SU-DHL-6 (cell line): ENCODE data around the gene PTPN4.

Experiments used
- H2AFZ ChIP-seq: fragments of 200-600 bp; sonication (generic); 2 replicates; pipeline ENCODE4 v1.6.1; 2014; ENCODE audit warnings: low read depth, mild to moderate bottlenecking, moderate library complexity, mixed read lengths, antibody characterized with exemption, low read length; ENCODE audit not compliant: severe bottlenecking
- H3F3A ChIP-seq: fragments of 200-600 bp; shearing (Covaris generic); 2 replicates; pipeline ENCODE4 v1.6.0; 2016; ENCODE audit warnings: antibody characterized with exemption, mild to moderate bottlenecking; ENCODE audit not compliant: insufficient read depth
- H3K27ac ChIP-seq: fragments of 200-600 bp; sonication (generic); 2 replicates; pipeline ENCODE4 v1.5.1; 2016; ENCODE audit warnings: low read depth, mild to moderate bottlenecking, low read length, moderate library complexity, mixed read lengths
- H3K27me3 ChIP-seq: fragments of 200-600 bp; sonication (generic), shearing (Covaris generic); 2 replicates; pipeline ENCODE4 v1.6.0; 2014; ENCODE audit warnings: mild to moderate bottlenecking, low read length
- H3K36me3 ChIP-seq: fragments of 200-600 bp; sonication (generic); 2 replicates; pipeline ENCODE4 v1.6.1; 2014; ENCODE audit warnings: mild to moderate bottlenecking, low read length, mixed read lengths
- H3K4me2 ChIP-seq: fragments of 300-600, 200-600 bp; shearing (Covaris generic), sonication (generic); 2 replicates; pipeline ENCODE4 v1.6.0; 2014; ENCODE audit warnings: low read length, low read depth, mild to moderate bottlenecking; ENCODE audit not compliant: poor library complexity, severe bottlenecking
- H3K4me3 ChIP-seq: fragments of 200-600 bp; sonication (generic); 2 replicates; pipeline ENCODE4 v1.5.1; 2014; ENCODE audit warnings: antibody characterized with exemption, low read length, mild to moderate bottlenecking, mixed read lengths; ENCODE audit not compliant: insufficient read depth, poor library complexity, severe bottlenecking
- H3K79me2 ChIP-seq: fragments of 200-600 bp; sonication (generic); 2 replicates; pipeline ENCODE4 v1.6.1; 2014; ENCODE audit warnings: mild to moderate bottlenecking, low read length, moderate library complexity; ENCODE audit not compliant: insufficient read depth
- H3K9ac ChIP-seq: fragments of 200-600 bp; sonication (generic); 2 replicates; pipeline ENCODE4 v1.7.0; 2014; ENCODE audit warnings: mild to moderate bottlenecking, low read length
- H3K9me2 ChIP-seq: fragments of 200-600 bp; sonication (generic); replicated peaks from 2 replicates; pipeline ENCODE4 v1.6.1; 2014; ENCODE audit warnings: low read length; ENCODE audit not compliant: insufficient read depth
- H3K9me3 ChIP-seq: fragments of 200-600 bp; sonication (generic); 2 replicates; pipeline ENCODE4 v1.6.1; 2014; ENCODE audit warnings: low read length, mixed read lengths; ENCODE audit not compliant: insufficient read depth
- H4K20me1 ChIP-seq: fragments of 200-600 bp; sonication (generic); 2 replicates; pipeline ENCODE4 v1.6.1; 2014; ENCODE audit warnings: low read depth, mild to moderate bottlenecking, antibody characterized with exemption, low read length, moderate library complexity, mixed read lengths
- EZH2phosphoT487 ChIP-seq: fragments of 200-600 bp; sonication (generic), shearing (Covaris generic); conservative IDR thresholded peaks from 2 replicates; pipeline ENCODE4 v1.6.1; 2018; ENCODE audit warnings: mild to moderate bottlenecking, antibody characterized with exemption, low read length, moderate library complexity, mixed read lengths
- TF ChIP-seq, protein P1 (sequence below): fragments of 200-600 bp; sonication (generic); IDR thresholded peaks from one replicate; pipeline ENCODE4 v1.5.1; 2017; ENCODE audit warnings: antibody characterized with exemption, mild to moderate bottlenecking, low read length, moderate library complexity; ENCODE audit not compliant: insufficient read depth, poor library complexity, severe bottlenecking

Gene PTPN4

DNA sequence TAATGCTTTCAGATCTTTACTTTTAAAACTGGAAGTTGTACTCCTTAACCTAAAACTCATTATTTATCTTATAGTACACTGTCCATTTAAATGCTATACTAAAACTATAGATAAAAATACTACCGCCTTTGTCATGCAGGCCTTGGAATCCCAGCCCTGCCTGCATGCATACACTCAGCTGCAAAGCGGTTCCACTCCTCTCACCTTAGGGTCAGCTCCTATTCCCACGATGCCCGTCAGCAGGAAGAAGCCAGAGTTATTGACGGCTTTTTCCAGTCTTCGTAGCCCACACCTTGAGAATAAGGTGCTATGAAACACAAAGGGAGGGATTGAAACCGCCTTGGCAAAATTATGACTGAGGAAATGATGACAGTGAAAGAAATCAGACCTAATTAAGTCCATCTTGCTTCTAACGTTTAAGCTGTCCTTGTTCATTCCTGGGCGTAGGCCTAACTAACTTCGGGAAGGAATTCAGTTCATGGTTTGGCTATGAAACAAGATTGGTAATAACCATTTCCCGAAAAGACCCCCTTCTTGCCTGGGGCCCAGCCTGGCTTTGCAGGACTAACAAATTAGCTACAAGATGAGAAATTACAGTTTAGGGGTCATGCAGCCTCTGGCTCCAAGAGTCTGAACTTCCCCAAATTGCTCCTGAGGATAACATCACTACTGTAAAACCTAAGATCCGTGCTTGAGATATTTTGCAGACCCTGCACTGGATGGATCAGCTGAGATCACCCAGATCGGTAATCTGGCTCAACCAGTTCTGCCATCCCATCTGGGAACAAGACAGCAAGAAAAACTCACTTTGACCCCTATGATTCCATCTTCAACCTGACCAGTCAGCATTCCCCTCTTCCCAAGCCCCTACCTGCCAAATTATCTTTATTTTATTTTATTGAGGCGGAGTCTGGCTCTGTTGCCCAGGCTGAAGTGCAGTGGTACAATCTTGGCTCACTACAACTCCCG, 270.2 kb downstream of the PTPN4 start:
- Histone ChIP-seq H3K27me3 (no peaks in the 10 kb centered on the region), H3K9ac (no peak overlapping the region), H3K9me2 (no peaks in the 10 kb centered on the region), H3F3A (no peaks in the 10 kb centered on the region), H3K4me2 (no peak overlapping the region), H3K36me3 (no peaks in the 10 kb centered on the region), H3K27ac (no peak overlapping the region), H3K4me3 (no peak overlapping the region), H3K79me2 (no peaks in the 10 kb centered on the region), H2AFZ (no peak overlapping the region), H3K9me3 (no peaks in the 10 kb centered on the region), H4K20me1 (0 out of 2 replicates have a peak, but pooled peaks cover 2% of the 10 kb centered on the region)
- TF ChIP-seq EZH2phosphoT487, result no peak
- TF ChIP-seq, protein P1, sequence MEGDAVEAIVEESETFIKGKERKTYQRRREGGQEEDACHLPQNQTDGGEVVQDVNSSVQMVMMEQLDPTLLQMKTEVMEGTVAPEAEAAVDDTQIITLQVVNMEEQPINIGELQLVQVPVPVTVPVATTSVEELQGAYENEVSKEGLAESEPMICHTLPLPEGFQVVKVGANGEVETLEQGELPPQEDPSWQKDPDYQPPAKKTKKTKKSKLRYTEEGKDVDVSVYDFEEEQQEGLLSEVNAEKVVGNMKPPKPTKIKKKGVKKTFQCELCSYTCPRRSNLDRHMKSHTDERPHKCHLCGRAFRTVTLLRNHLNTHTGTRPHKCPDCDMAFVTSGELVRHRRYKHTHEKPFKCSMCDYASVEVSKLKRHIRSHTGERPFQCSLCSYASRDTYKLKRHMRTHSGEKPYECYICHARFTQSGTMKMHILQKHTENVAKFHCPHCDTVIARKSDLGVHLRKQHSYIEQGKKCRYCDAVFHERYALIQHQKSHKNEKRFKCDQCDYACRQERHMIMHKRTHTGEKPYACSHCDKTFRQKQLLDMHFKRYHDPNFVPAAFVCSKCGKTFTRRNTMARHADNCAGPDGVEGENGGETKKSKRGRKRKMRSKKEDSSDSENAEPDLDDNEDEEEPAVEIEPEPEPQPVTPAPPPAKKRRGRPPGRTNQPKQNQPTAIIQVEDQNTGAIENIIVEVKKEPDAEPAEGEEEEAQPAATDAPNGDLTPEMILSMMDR, result no peak

DNA sequence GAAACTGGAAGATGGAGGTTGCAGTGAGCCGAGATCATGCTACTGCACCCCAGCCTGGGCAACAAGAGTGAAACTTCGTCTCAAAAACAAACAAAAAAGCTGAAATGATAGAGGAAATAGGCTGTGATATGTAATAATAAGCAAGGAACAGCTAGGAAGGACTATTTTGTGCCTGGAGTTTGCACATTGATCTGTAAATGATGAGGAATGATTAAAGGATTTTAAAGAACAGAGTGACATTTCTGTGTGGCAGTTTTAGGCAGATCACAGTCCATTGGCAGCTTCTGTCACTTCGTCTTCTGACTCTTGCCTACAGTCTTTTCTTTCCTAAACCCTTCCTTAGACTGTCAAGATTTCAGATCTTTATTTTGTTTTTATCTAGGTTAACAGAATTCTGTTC, 272.6 kb downstream of the PTPN4 start:
- Histone ChIP-seq H3F3A (no peaks in the 10 kb centered on the region), H4K20me1 (0 out of 2 replicates have a peak, but pooled peaks cover 2% of the 10 kb centered on the region), H3K27ac (no peak overlapping the region), H3K9me2 (no peaks in the 10 kb centered on the region), H3K9ac (no peak overlapping the region), H3K36me3 (no peaks in the 10 kb centered on the region), H3K4me2 (no peak overlapping the region), H3K27me3 (no peaks in the 10 kb centered on the region), H3K4me3 (no peak overlapping the region), H2AFZ (no peak overlapping the region), H3K79me2 (no peaks in the 10 kb centered on the region), H3K9me3 (no peaks in the 10 kb centered on the region)
- TF ChIP-seq, protein P1, result no peak
- no peak for TF ChIP-seq EZH2phosphoT487
